Measurements from ENCODE around the gene CYTH3.
"Not testable (repeated sequence)": the region's sequence is repeated elsewhere in the genome, so short reads cannot be mapped to it uniquely, and the experiment has no call there.

Gene CYTH3

GRCh38 chr7:6203381-6203780 is 69.0 kb downstream of the CYTH3 start:
- Histone ChIP-seq H3K36me3 (ENCODE audit: control insufficient read depth in 1 of 2, insufficient read depth in 2 of 2, low read length in 2 of 2) (peaks cover 0 to 4% of the 10 kb centered on the region in 2 donors), H3K4me3 (ENCODE audit: low read depth in 1 of 2, low read length in 2 of 2) (no peak overlapping the region), H3K27ac (ENCODE audit: low read depth, low read length) (no peak overlapping the region), H3K27me3 (ENCODE audit: control insufficient read depth in 1 of 2, insufficient read depth in 2 of 2, low read length in 2 of 2) (no peaks in the 10 kb centered on the region), H3K4me1 (ENCODE audit: control insufficient read depth in 1 of 2, insufficient read depth in 2 of 2, low read length in 2 of 2) (peaks cover under 1 to 5% of the 10 kb centered on the region in 2 donors), H3K9me3 (ENCODE audit: control insufficient read depth in 1 of 2, low read length in 2 of 2) (no peaks in the 10 kb centered on the region), H3K9ac (ENCODE audit: low read depth in 1 of 2, low read length in 2 of 2) (no peak overlapping the region)

- Histone ChIP-seq H3K4me3 (ENCODE audit: low read depth in 1 of 2, low read length in 2 of 2) (no peak overlapping the region), H3K9me3 (ENCODE audit: control insufficient read depth in 1 of 2, low read length in 2 of 2) (no peaks in the 10 kb centered on the region), H3K4me1 (ENCODE audit: control insufficient read depth in 1 of 2, insufficient read depth in 2 of 2, low read length in 2 of 2) (peaks cover 3 to 5% of the 10 kb centered on the region in 2 donors), H3K27me3 (ENCODE audit: control insufficient read depth in 1 of 2, insufficient read depth in 2 of 2, low read length in 2 of 2) (no peaks in the 10 kb centered on the region), H3K9ac (ENCODE audit: low read depth in 1 of 2, low read length in 2 of 2) (no peak overlapping the region), H3K36me3 (ENCODE audit: control insufficient read depth in 1 of 2, insufficient read depth in 2 of 2, low read length in 2 of 2) (peaks cover 0 to 4% of the 10 kb centered on the region in 2 donors), H3K27ac (ENCODE audit: low read depth, low read length) (no peak overlapping the region)
Observed at GRCh38 chr7:6202117-6202516, 70.3 kb downstream of the CYTH3 start.

GRCh38 chr7:6200971-6201370 is 71.5 kb downstream of the CYTH3 start:
- Histone ChIP-seq H3K27ac (ENCODE audit: low read depth, low read length) (no peak overlapping the region), H3K36me3 (ENCODE audit: control insufficient read depth in 1 of 2, insufficient read depth in 2 of 2, low read length in 2 of 2) (peaks cover 0 to 4% of the 10 kb centered on the region in 2 donors), H3K4me3 (ENCODE audit: low read depth in 1 of 2, low read length in 2 of 2) (no peak overlapping the region), H3K9me3 (ENCODE audit: control insufficient read depth in 1 of 2, low read length in 2 of 2) (no peaks in the 10 kb centered on the region), H3K9ac (ENCODE audit: low read depth in 1 of 2, low read length in 2 of 2) (no peak overlapping the region), H3K4me1 (ENCODE audit: control insufficient read depth in 1 of 2, insufficient read depth in 2 of 2, low read length in 2 of 2) (peaks cover 3 to 5% of the 10 kb centered on the region in 2 donors), H3K27me3 (ENCODE audit: control insufficient read depth in 1 of 2, insufficient read depth in 2 of 2, low read length in 2 of 2) (no peaks in the 10 kb centered on the region)

GRCh38 chr7:6198689-6199595 is 73.5 kb downstream of the CYTH3 start:
- H3K36me3 ChIP-seq (ENCODE audit: control insufficient read depth in 1 of 2, insufficient read depth in 2 of 2, low read length in 2 of 2): peaks cover 0 to 7% of the 10 kb centered on the region in 2 donors
- H3K4me3 ChIP-seq (ENCODE audit: low read depth in 1 of 2, low read length in 2 of 2): no peak overlapping the region
- no peak overlapping the region for H3K27ac ChIP-seq (ENCODE audit: low read depth, low read length)
- no peak overlapping the region for H3K9ac ChIP-seq (ENCODE audit: low read depth in 1 of 2, low read length in 2 of 2)
- H3K27me3 ChIP-seq (ENCODE audit: control insufficient read depth in 1 of 2, insufficient read depth in 2 of 2, low read length in 2 of 2): no peaks in the 10 kb centered on the region
- no peaks in the 10 kb centered on the region for H3K9me3 ChIP-seq (ENCODE audit: control insufficient read depth in 1 of 2, low read length in 2 of 2)
- peaks cover 3 to 5% of the 10 kb centered on the region in 2 donors for H3K4me1 ChIP-seq (ENCODE audit: control insufficient read depth in 1 of 2, insufficient read depth in 2 of 2, low read length in 2 of 2)

- Histone ChIP-seq H3K9me3 (ENCODE audit: control insufficient read depth in 1 of 2, low read length in 2 of 2) (no peaks in the 10 kb centered on the region), H3K27ac (ENCODE audit: low read depth, low read length) (no peak overlapping the region), H3K27me3 (ENCODE audit: control insufficient read depth in 1 of 2, insufficient read depth in 2 of 2, low read length in 2 of 2) (no peaks in the 10 kb centered on the region), H3K9ac (ENCODE audit: low read depth in 1 of 2, low read length in 2 of 2) (no peak overlapping the region), H3K4me3 (ENCODE audit: low read depth in 1 of 2, low read length in 2 of 2) (no peak overlapping the region), H3K36me3 (ENCODE audit: control insufficient read depth in 1 of 2, insufficient read depth in 2 of 2, low read length in 2 of 2) (peaks cover 0 to 8% of the 10 kb centered on the region in 2 donors), H3K4me1 (ENCODE audit: control insufficient read depth in 1 of 2, insufficient read depth in 2 of 2, low read length in 2 of 2) (peaks cover 3 to 5% of the 10 kb centered on the region in 2 donors)
Observed at GRCh38 chr7:6197801-6198551, 74.4 kb downstream of the CYTH3 start.

- Histone ChIP-seq H3K27me3 (ENCODE audit: control insufficient read depth in 1 of 2, insufficient read depth in 2 of 2, low read length in 2 of 2) (no peaks in the 10 kb centered on the region), H3K4me1 (ENCODE audit: control insufficient read depth in 1 of 2, insufficient read depth in 2 of 2, low read length in 2 of 2) (peaks cover 0 to 3% of the 10 kb centered on the region in 2 donors), H3K36me3 (ENCODE audit: control insufficient read depth in 1 of 2, insufficient read depth in 2 of 2, low read length in 2 of 2) (peaks cover 4 to 13% of the 10 kb centered on the region in 2 donors), H3K9ac (ENCODE audit: low read depth in 1 of 2, low read length in 2 of 2) (no peak overlapping the region), H3K4me3 (ENCODE audit: low read depth in 1 of 2, low read length in 2 of 2) (no peak overlapping the region), H3K27ac (ENCODE audit: low read depth, low read length) (no peak overlapping the region), H3K9me3 (ENCODE audit: control insufficient read depth in 1 of 2, low read length in 2 of 2) (no peaks in the 10 kb centered on the region)
Observed at GRCh38 chr7:6193709-6194108, 78.7 kb downstream of the CYTH3 start.

GRCh38 chr7:6190563-6190962 is 81.9 kb downstream of the CYTH3 start:
- H3K9me3 ChIP-seq (ENCODE audit: control insufficient read depth in 1 of 2, low read length in 2 of 2); H3K27ac ChIP-seq (ENCODE audit: low read depth, low read length); H3K9ac ChIP-seq (ENCODE audit: low read depth in 1 of 2, low read length in 2 of 2); H3K27me3 ChIP-seq (ENCODE audit: control insufficient read depth in 1 of 2, insufficient read depth in 2 of 2, low read length in 2 of 2); H3K4me3 ChIP-seq (ENCODE audit: low read depth in 1 of 2, low read length in 2 of 2); H3K4me1 ChIP-seq (ENCODE audit: control insufficient read depth in 1 of 2, insufficient read depth in 2 of 2, low read length in 2 of 2): not testable (repeated sequence)
- H3K36me3 ChIP-seq (ENCODE audit: control insufficient read depth in 1 of 2, insufficient read depth in 2 of 2, low read length in 2 of 2): peaks cover 17 to 39% of the 10 kb centered on the region in 2 donors

GRCh38 chr7:6188389-6188788 is 84.0 kb downstream of the CYTH3 start:
- Histone ChIP-seq H3K27me3 (ENCODE audit: control insufficient read depth in 1 of 2, insufficient read depth in 2 of 2, low read length in 2 of 2) (no peaks in the 10 kb centered on the region), H3K4me1 (ENCODE audit: control insufficient read depth in 1 of 2, insufficient read depth in 2 of 2, low read length in 2 of 2) (no peaks in the 10 kb centered on the region), H3K27ac (ENCODE audit: low read depth, low read length) (no peak overlapping the region), H3K4me3 (ENCODE audit: low read depth in 1 of 2, low read length in 2 of 2) (no peak overlapping the region), H3K9me3 (ENCODE audit: control insufficient read depth in 1 of 2, low read length in 2 of 2) (no peaks in the 10 kb centered on the region), H3K9ac (ENCODE audit: low read depth in 1 of 2, low read length in 2 of 2) (no peak overlapping the region), H3K36me3 (ENCODE audit: control insufficient read depth in 1 of 2, insufficient read depth in 2 of 2, low read length in 2 of 2) (peaks cover 17 to 39% of the 10 kb centered on the region in 2 donors)

- Histone ChIP-seq H3K27ac (ENCODE audit: low read depth, low read length) (no peak overlapping the region), H3K4me1 (ENCODE audit: control insufficient read depth in 1 of 2, insufficient read depth in 2 of 2, low read length in 2 of 2) (no peaks in the 10 kb centered on the region), H3K27me3 (ENCODE audit: control insufficient read depth in 1 of 2, insufficient read depth in 2 of 2, low read length in 2 of 2) (no peaks in the 10 kb centered on the region), H3K9me3 (ENCODE audit: control insufficient read depth in 1 of 2, low read length in 2 of 2) (no peaks in the 10 kb centered on the region), H3K9ac (ENCODE audit: low read depth in 1 of 2, low read length in 2 of 2) (no peak overlapping the region), H3K36me3 (ENCODE audit: control insufficient read depth in 1 of 2, insufficient read depth in 2 of 2, low read length in 2 of 2) (peaks cover 17 to 47% of the 10 kb centered on the region in 2 donors), H3K4me3 (ENCODE audit: low read depth in 1 of 2, low read length in 2 of 2) (no peak overlapping the region)
Observed at GRCh38 chr7:6186577-6186976, 85.8 kb downstream of the CYTH3 start.

GRCh38 chr7:6182993-6183392 is 89.4 kb downstream of the CYTH3 start:
- Histone ChIP-seq H3K9ac (ENCODE audit: low read depth in 1 of 2, low read length in 2 of 2) (no peak overlapping the region), H3K4me1 (ENCODE audit: control insufficient read depth in 1 of 2, insufficient read depth in 2 of 2, low read length in 2 of 2) (peaks cover 5% of the 10 kb centered on the region in 2 donors), H3K9me3 (ENCODE audit: control insufficient read depth in 1 of 2, low read length in 2 of 2) (no peaks in the 10 kb centered on the region), H3K27me3 (ENCODE audit: control insufficient read depth in 1 of 2, insufficient read depth in 2 of 2, low read length in 2 of 2) (no peaks in the 10 kb centered on the region), H3K27ac (ENCODE audit: low read depth, low read length) (no peak overlapping the region), H3K36me3 (ENCODE audit: control insufficient read depth in 1 of 2, insufficient read depth in 2 of 2, low read length in 2 of 2) (peaks cover 15 to 38% of the 10 kb centered on the region in 2 donors), H3K4me3 (ENCODE audit: low read depth in 1 of 2, low read length in 2 of 2) (no peak overlapping the region)

Measured in duodenal mucosa (tissue), 2 donors.